K562 (cell line): ENCODE measurements around the gene MCAM. TPM values are rescaled to one million over a fixed set of nuclear protein-coding genes. Genes with fewer than 3 reads are reported as not detected.

Experiments used
- C11orf30 ChIP-seq: fragments of 450-650 bp; IDR thresholded peaks from 2 replicates; pipeline ENCODE4 v1.6.1; 2016; ENCODE audit warnings: low read depth, mild to moderate bottlenecking
- CBX2 ChIP-seq: fragments of 200-600 bp; sonication (generic); IDR thresholded peaks from one replicate; pipeline ENCODE4 v1.6.1; 2012; ENCODE audit warnings: mild to moderate bottlenecking, low read length, inconsistent platforms; ENCODE audit not compliant: insufficient read depth, poor library complexity, severe bottlenecking
- HEY1 ChIP-seq: fragments of 250-450 bp; sonication (Bioruptor Pico); IDR thresholded peaks from 2 replicates; pipeline ENCODE4 v1.5.0; 2020; ENCODE audit warnings: mild to moderate bottlenecking, moderate library complexity, borderline replicate concordance
- NONO ChIP-seq, 2 experiments: fragments of 200-400 bp in 1 of 2; fragments of 450-650 bp in 1 of 2; formaldehyde crosslinking in 1 of 2; IDR thresholded peaks; 2 replicates each; pipeline ENCODE4 v1.6.1; 2017; ENCODE audit warnings: low read depth in 2 of 2, mild to moderate bottlenecking in 2 of 2, moderate library complexity in 2 of 2, low read length in 1 of 2
- PHB2 ChIP-seq: fragments of 450-650 bp; IDR thresholded peaks from 2 replicates; pipeline ENCODE4 v1.6.1; 2017; ENCODE audit warnings: low read depth
- POLR3G ChIP-seq: IDR thresholded peaks from 2 replicates; pipeline ENCODE4 v1.6.1; 2011; ENCODE audit not compliant: insufficient read length, insufficient replicate concordance; ENCODE audit errors: extremely low read depth
- RHOXF2B ChIP-seq: fragments of 250-450 bp; sonication (Bioruptor Pico); conservative IDR thresholded peaks from 2 replicates; pipeline ENCODE4 v1.5.1; 2021
- SMARCB1 ChIP-seq: IDR thresholded peaks from 2 replicates; pipeline ENCODE4 v1.6.1; 2011; ENCODE audit warnings: improper control_type of control experiment, low read depth; ENCODE audit not compliant: insufficient read length
- SP1 ChIP-seq: sonication (generic); formaldehyde crosslinking; IDR thresholded peaks from 2 replicates; pipeline ENCODE4 v1.8.1; 2022; ENCODE audit warnings: mild to moderate bottlenecking, missing genetic modification reagents
- TAF7 ChIP-seq: fragments of 450-650 bp; IDR thresholded peaks from 2 replicates; pipeline ENCODE4 v1.6.1; 2016; ENCODE audit warnings: missing genetic modification characterization, missing compliant biosample characterization
- TAF9B ChIP-seq: fragments of 450-650 bp; IDR thresholded peaks from 2 replicates; pipeline ENCODE4 v1.6.1; 2018; ENCODE audit warnings: mild to moderate bottlenecking; ENCODE audit not compliant: partially characterized antibody
- TBP ChIP-seq: optimal IDR thresholded peaks from 2 replicates; pipeline ENCODE3; 2011; ENCODE audit warnings: low read depth, low read length, improper control_type of control experiment
- THRB ChIP-seq: fragments of 450-650 bp; formaldehyde crosslinking; conservative IDR thresholded peaks from 2 replicates; pipeline ENCODE4 v1.4.0; 2022; ENCODE audit warnings: mild to moderate bottlenecking, missing genetic modification characterization
- XRCC4 ChIP-seq: IDR thresholded peaks from one replicate; pipeline ENCODE4 v1.6.1; 2011; ENCODE audit not compliant: insufficient read depth, insufficient read length; ENCODE audit errors: extremely low read depth
- ZNF175 ChIP-seq: fragments of 200-800 bp; sonication (Bioruptor generic); IDR thresholded peaks from 2 replicates; pipeline ENCODE4 v1.6.1; 2016; ENCODE audit warnings: low read depth, mild to moderate bottlenecking, missing genetic modification characterization, missing compliant biosample characterization
- ZNF324 ChIP-seq: fragments of 250-450 bp; sonication (Bioruptor Pico); IDR thresholded peaks from 2 replicates; pipeline ENCODE4 v1.4.0; 2020; ENCODE audit warnings: mild to moderate bottlenecking
- ZNF354B ChIP-seq: fragments of 250-450 bp; sonication (Bioruptor Pico); IDR thresholded peaks from 2 replicates; pipeline ENCODE4 v1.4.0; 2020
- ZNF609 ChIP-seq: sonication (generic); formaldehyde crosslinking; IDR thresholded peaks from 2 replicates; pipeline ENCODE4 v1.8.1; 2023; ENCODE audit warnings: missing genetic modification reagents, mild to moderate bottlenecking, borderline replicate concordance
- ZNF764 ChIP-seq: fragments of 250-450 bp; sonication (Bioruptor Pico); IDR thresholded peaks from 2 replicates; pipeline ENCODE4 v1.4.0; 2020; ENCODE audit warnings: low read depth, mild to moderate bottlenecking, moderate library complexity
- polyA plus RNA-seq, 8 experiments: library from polyadenylated mRNA; depleted of rRNA in 4 of 8; stranded (reverse) in 5 of 8; unstranded in 3 of 8; fragments of >200 nt; fragmentation: Nextera tagmentation in 2 of 8; fragmentation: Illumina TruSeq in 1 of 8; extraction: Ambion mirVana in 2 of 8; extraction: Trizol in 1 of 8; gene quantifications; 2 replicates each; pipeline versions ENCODE4 v1.2.1 to v1.2.3, GENCODE V29; 2011 to 2014; ENCODE audit warnings: inconsistent platforms in 1 of 8, missing spikeins in 1 of 8
- total RNA-seq, 7 experiments: library from RNA; depleted of rRNA in 6 of 7; stranded (reverse); fragments of >200 nt in 6 of 7; fragmentation: Illumina TruSeq in 2 of 7; extraction: Trizol in 2 of 7; gene quantifications; 2 replicates each; pipeline versions ENCODE4 v1.2.1 to v1.2.3, GENCODE V29; 2011 to 2021; ENCODE audit warnings: low replicate concordance in 1 of 7
- TF ChIP-seq, protein P1 (sequence below): sonication (generic); formaldehyde crosslinking; IDR thresholded peaks from 2 replicates; pipeline ENCODE4 v1.9.0; 2022; ENCODE audit warnings: mild to moderate bottlenecking, missing genetic modification reagents
- TF ChIP-seq, protein P2 (sequence below): fragments of 250-450 bp; sonication (Bioruptor Pico); IDR thresholded peaks from 2 replicates; pipeline ENCODE4 v1.4.0; 2020; ENCODE audit warnings: mild to moderate bottlenecking, moderate library complexity, borderline replicate concordance

MCAM gene
- total and polyA plus RNA-seq, 9 of the 15 experiments (the other 6 are each of a cell fraction or from before 2014, with no cell fraction given): 14.7 to 118 (median 53.6) TPM

GRCh38 chr11:119323532-119324033, 6.7 kb upstream of the MCAM start (continued):
- TF ChIP-seq, protein P1, sequence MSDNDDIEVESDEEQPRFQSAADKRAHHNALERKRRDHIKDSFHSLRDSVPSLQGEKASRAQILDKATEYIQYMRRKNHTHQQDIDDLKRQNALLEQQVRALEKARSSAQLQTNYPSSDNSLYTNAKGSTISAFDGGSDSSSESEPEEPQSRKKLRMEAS (CRISPR knock-in tag): peak; percentile 16; the same call in 1 of the 2 replicates
- TF ChIP-seq C11orf30: no peak
- TF ChIP-seq TAF7 (tag): no peak
- TF ChIP-seq SMARCB1: no peak
- peak; percentile 49 for TF ChIP-seq SP1 (CRISPR knock-in tag)
- TF ChIP-seq TAF9B: no peak
- no peak for TF ChIP-seq POLR3G
- TF ChIP-seq ZNF324 (CRISPR knock-in tag): no peak
- no peak for TF ChIP-seq ZNF764 (CRISPR knock-in tag)
- no peak for TF ChIP-seq CBX2
- TF ChIP-seq XRCC4: no peak
- TF ChIP-seq HEY1: no peak
- no peak for TF ChIP-seq THRB (CRISPR knock-in tag)
- no peak for TF ChIP-seq ZNF175 (CRISPR knock-in tag)
- no peak for TF ChIP-seq ZNF354B
- TF ChIP-seq PHB2: no peak
- TF ChIP-seq ZNF609 (CRISPR knock-in tag): no peak
- no peak for TF ChIP-seq NONO (IDR thresholded peaks at IDR 0.05; ENCODE audit: low read depth in 2 of 2, low read length in 1 of 2)
- no peak for TF ChIP-seq TBP
- TF ChIP-seq, protein P2, sequence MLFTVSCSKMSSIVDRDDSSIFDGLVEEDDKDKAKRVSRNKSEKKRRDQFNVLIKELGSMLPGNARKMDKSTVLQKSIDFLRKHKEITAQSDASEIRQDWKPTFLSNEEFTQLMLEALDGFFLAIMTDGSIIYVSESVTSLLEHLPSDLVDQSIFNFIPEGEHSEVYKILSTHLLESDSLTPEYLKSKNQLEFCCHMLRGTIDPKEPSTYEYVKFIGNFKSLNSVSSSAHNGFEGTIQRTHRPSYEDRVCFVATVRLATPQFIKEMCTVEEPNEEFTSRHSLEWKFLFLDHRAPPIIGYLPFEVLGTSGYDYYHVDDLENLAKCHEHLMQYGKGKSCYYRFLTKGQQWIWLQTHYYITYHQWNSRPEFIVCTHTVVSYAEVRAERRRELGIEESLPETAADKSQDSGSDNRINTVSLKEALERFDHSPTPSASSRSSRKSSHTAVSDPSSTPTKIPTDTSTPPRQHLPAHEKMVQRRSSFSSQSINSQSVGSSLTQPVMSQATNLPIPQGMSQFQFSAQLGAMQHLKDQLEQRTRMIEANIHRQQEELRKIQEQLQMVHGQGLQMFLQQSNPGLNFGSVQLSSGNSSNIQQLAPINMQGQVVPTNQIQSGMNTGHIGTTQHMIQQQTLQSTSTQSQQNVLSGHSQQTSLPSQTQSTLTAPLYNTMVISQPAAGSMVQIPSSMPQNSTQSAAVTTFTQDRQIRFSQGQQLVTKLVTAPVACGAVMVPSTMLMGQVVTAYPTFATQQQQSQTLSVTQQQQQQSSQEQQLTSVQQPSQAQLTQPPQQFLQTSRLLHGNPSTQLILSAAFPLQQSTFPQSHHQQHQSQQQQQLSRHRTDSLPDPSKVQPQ (CRISPR knock-in tag): no peak
- no peak for TF ChIP-seq RHOXF2B
